SH-SY5Y (cell line): ENCODE results near the gene PDHX.

Experiments
- GATA2 ChIP-seq: IDR thresholded peaks from 2 replicates; pipeline ENCODE4 v1.6.1; 2011; ENCODE audit warnings: mild to moderate bottlenecking, low read depth, low read length
- GATA3 ChIP-seq: IDR thresholded peaks from 2 replicates; pipeline ENCODE4 v1.6.1; 2011; ENCODE audit warnings: low read depth, mild to moderate bottlenecking, low read length, moderate library complexity

DNA sequence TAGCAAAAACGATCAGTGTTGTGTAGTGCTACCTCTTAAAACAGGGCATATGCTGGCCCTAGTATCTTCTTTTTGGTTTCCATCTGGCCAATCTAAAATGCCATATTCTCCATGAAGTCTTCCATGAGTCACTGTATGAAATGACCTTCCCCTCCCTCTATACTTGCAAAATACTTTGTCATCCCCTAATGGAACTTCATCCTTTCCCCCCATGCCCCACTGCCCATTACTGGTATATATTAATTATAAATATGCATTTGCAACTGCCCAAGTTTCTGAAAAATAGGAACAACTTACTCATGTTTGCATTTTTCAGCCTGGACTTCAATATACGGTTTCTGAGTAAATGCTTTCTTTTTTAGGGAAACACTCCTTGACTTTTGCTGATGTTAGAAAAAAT lies 4.7 kb upstream of the PDHX start:
- TF ChIP-seq GATA2 (no peak), GATA3 (no peak)
